Endothelial cell of umbilical vein (primary cell): ENCODE measurements around the gene LGR6. TPM values are rescaled to one million over a fixed set of nuclear protein-coding genes. Genes with fewer than 3 reads are reported as not detected.

Source experiments
- BruUV-seq: library from RNA; stranded (reverse); fragments of 400-500 nt; replicated peaks from 2 replicates; lab custom pipeline; 2021; lab: Mats Ljungman, UMichigan
- CTCF ChIA-PET: fragments of 300-600, 350-600 bp; sonication (Branson Sonifier 250); formaldehyde crosslinking; loops from one replicate; lab custom pipeline; 2021; ENCODE audit warnings: antibody characterized with exemption, inconsistent platforms; lab: Charles Lee
- POLR2A ChIA-PET: fragments of 300-600, 350-600 bp; sonication (Branson Sonifier 250); formaldehyde crosslinking; loops from one replicate; lab custom pipeline; 2021; ENCODE audit warnings: antibody characterized with exemption, inconsistent platforms; lab: Charles Lee
- DNase-seq: peaks from one replicate; pipeline ENCODE4 v3.0.0-alpha.2; 2011; ENCODE audit warnings: low read depth, low spot score
- FAIRE-seq: peaks from 2 replicates; lab custom pipeline; 2011; peaks lifted over from hg19 to GRCh38; lab: Jason Lieb, UNC
- H2AFZ ChIP-seq: 2 replicates; pipeline ENCODE4 v1.6.0; 2012; ENCODE audit warnings: low read depth, low read length, control low read depth, inconsistent platforms
- H3K27ac ChIP-seq: 2 replicates; pipeline ENCODE4 v1.5.1; 2011; ENCODE audit warnings: low read depth, mild to moderate bottlenecking, control low read depth, low read length, moderate library complexity; ENCODE audit not compliant: insufficient read depth
- H3K27me3 ChIP-seq, 2 experiments: 2 replicates each; pipeline versions ENCODE4 v1.6.0 to v1.6.1; 2011; ENCODE audit warnings: low read length in 2 of 2, mixed read lengths in 1 of 2; ENCODE audit not compliant: control insufficient read depth in 2 of 2, insufficient read depth in 2 of 2
- H3K36me3 ChIP-seq, 2 experiments: 2 replicates in 1 of 2; 3 replicates in 1 of 2; pipeline ENCODE4 v1.5.1; 2011; ENCODE audit warnings: low read length in 2 of 2, mild to moderate bottlenecking in 1 of 2, moderate library complexity in 1 of 2; ENCODE audit not compliant: control insufficient read depth in 2 of 2, insufficient read depth in 2 of 2; ENCODE audit errors: extremely low read depth in 1 of 2
- H3K4me1 ChIP-seq: 3 replicates; pipeline ENCODE4 v1.5.1; 2011; ENCODE audit warnings: mild to moderate bottlenecking, low read length; ENCODE audit not compliant: control insufficient read depth, insufficient read depth; ENCODE audit errors: extremely low read depth
- H3K4me2 ChIP-seq: 2 replicates; pipeline ENCODE4 v1.6.1; 2011; ENCODE audit warnings: low read length, control low read depth, mixed read lengths; ENCODE audit not compliant: insufficient read depth
- H3K4me3 ChIP-seq, 3 experiments: fragments of 200-600 bp in 1 of 3; sonication (generic), shearing (Covaris generic) in 1 of 3; replicated peaks in 1 of 3; 2 replicates each; pipeline ENCODE4 v1.5.1; 2011 to 2016; ENCODE audit warnings: control low read depth in 3 of 3, low read length in 3 of 3, mild to moderate bottlenecking in 2 of 3, inconsistent platforms in 1 of 3, low read depth in 1 of 3, moderate library complexity in 1 of 3; ENCODE audit not compliant: insufficient read depth in 1 of 3
- H3K79me2 ChIP-seq: 2 replicates; pipeline ENCODE4 v1.6.0; 2012; ENCODE audit warnings: low read length, inconsistent platforms; ENCODE audit not compliant: control insufficient read depth, insufficient read depth
- H3K9ac ChIP-seq: replicated peaks from 2 replicates; pipeline ENCODE3; 2011; ENCODE audit warnings: low read length, control low read depth; ENCODE audit not compliant: insufficient read depth; ENCODE audit errors: extremely low read depth
- H3K9me1 ChIP-seq: replicated peaks from 3 replicates; pipeline ENCODE4 v1.6.0; 2011; ENCODE audit warnings: mild to moderate bottlenecking, low read length; ENCODE audit not compliant: control insufficient read depth, insufficient read depth; ENCODE audit errors: extremely low read depth
- H3K9me3 ChIP-seq: replicated peaks from 2 replicates; pipeline ENCODE4 v1.5.1; 2012; ENCODE audit warnings: low read length, inconsistent platforms; ENCODE audit not compliant: control insufficient read depth, insufficient read depth
- H4K20me1 ChIP-seq: replicated peaks from 2 replicates; pipeline ENCODE3; 2011; ENCODE audit warnings: mild to moderate bottlenecking, low read length; ENCODE audit not compliant: control insufficient read depth, insufficient read depth; ENCODE audit errors: extremely low read depth
- GATA2 ChIP-seq: IDR thresholded peaks from 2 replicates; pipeline ENCODE4 v1.7.0; 2011; ENCODE audit warnings: low read depth, mild to moderate bottlenecking, moderate library complexity, mixed read lengths, low read length; ENCODE audit not compliant: insufficient read length, insufficient read depth
- MYC ChIP-seq: IDR thresholded peaks from one replicate; pipeline ENCODE4 v1.6.1; 2011; ENCODE audit warnings: mild to moderate bottlenecking, low read depth, low read length
- dilution Hi-C: fragments of 300-500 bp; cut with MboI; formaldehyde crosslinking; loops from one replicate; pipeline ENCODE4 v1.15.0; 2019; ENCODE audit warnings: low sequenced_read_pairs; ENCODE audit not compliant: extremely low pct_ligation_motif_present
- intact Hi-C: fragments of 100-400 bp; cut with micrococcal nuclease; formaldehyde crosslinking; loops from one replicate; pipeline ENCODE4 v1.10.0; 2022
- polyA plus RNA-seq, 4 experiments: library from polyadenylated mRNA; depleted of rRNA in 3 of 4; stranded (reverse) in 3 of 4; unstranded in 1 of 4; fragments of >200 nt; gene quantifications; 2 replicates each; pipeline versions ENCODE4 v1.2.1 to v1.2.3, GENCODE V29; 2011 to 2012; ENCODE audit warnings: missing spikeins in 1 of 4
- total RNA-seq: library from RNA; stranded (reverse); gene quantifications from 2 replicates; pipeline ENCODE4 v1.2.3, GENCODE V29; 2021
- TF ChIP-seq, protein P1 (sequence below), 2 donors: IDR thresholded peaks; 1 replicate in 1 of 2; 2 replicates in 1 of 2; pipeline ENCODE4 v1.5.1; 2011; ENCODE audit warnings: low read length in 2 of 2, mild to moderate bottlenecking in 2 of 2, moderate library complexity in 2 of 2, control low read depth in 1 of 2, inconsistent platforms in 1 of 2, low read depth in 1 of 2; ENCODE audit not compliant: insufficient read depth in 1 of 2; ENCODE audit errors: extremely low read depth in 1 of 2

The LGR6 gene
- total and polyA plus RNA-seq, 2 donors (not counting 3 experiments of a cell fraction or from before 2014, with no cell fraction given), result not detected

DNA sequence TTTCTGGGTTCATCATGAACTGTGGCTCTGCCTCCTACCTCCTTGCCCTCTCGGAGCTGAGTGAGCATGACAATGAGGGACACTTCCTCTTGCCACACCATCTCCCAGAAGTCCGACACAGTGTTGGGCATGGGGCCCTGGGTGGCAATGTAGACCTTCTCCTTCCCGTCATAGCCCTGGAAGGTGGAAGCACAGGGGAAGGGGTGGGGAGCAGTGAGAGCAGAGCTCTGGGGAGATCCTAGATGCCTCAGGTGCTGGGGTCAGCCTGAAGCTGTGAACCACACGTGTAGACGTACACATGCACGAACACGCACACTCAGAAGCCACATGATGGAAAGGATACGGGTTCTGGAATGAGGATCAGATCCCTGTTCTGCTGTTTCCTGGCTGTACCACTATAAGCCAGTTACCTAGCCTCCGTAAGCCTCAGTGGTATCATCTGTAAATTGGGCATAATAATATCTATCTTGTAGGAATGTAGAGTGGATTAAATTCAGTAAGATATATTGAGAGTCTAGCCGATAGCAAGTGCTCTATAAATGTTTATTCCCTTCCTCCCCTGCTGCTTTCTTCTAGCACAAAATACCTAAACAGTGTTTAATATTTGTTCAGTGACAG lies 39.3 kb upstream of the LGR6 start:
- TF ChIP-seq MYC, result no peak
- TF ChIP-seq, protein P1, sequence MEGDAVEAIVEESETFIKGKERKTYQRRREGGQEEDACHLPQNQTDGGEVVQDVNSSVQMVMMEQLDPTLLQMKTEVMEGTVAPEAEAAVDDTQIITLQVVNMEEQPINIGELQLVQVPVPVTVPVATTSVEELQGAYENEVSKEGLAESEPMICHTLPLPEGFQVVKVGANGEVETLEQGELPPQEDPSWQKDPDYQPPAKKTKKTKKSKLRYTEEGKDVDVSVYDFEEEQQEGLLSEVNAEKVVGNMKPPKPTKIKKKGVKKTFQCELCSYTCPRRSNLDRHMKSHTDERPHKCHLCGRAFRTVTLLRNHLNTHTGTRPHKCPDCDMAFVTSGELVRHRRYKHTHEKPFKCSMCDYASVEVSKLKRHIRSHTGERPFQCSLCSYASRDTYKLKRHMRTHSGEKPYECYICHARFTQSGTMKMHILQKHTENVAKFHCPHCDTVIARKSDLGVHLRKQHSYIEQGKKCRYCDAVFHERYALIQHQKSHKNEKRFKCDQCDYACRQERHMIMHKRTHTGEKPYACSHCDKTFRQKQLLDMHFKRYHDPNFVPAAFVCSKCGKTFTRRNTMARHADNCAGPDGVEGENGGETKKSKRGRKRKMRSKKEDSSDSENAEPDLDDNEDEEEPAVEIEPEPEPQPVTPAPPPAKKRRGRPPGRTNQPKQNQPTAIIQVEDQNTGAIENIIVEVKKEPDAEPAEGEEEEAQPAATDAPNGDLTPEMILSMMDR (IDR thresholded peaks at IDR 0.05; ENCODE audit: extremely low read depth in 1 of 2, insufficient read depth in 1 of 2, low read depth in 1 of 2, low read length in 2 of 2), result no peak
- TF ChIP-seq GATA2, result no peak
- Histone ChIP-seq H3K27ac (no peak overlapping the region), H3K4me2 (no peak overlapping the region), H3K9me3 (no peaks in the 10 kb centered on the region), H3K9ac (no peak overlapping the region), H3K4me1 (peaks cover 11% of the 10 kb centered on the region), H3K4me3 (no peak overlapping the region), H4K20me1 (no peaks in the 10 kb centered on the region), H3K27me3 (no peaks in the 10 kb centered on the region), H3K36me3 (no peaks in the 10 kb centered on the region), H2AFZ (no peak overlapping the region), H3K79me2 (no peaks in the 10 kb centered on the region), H3K9me1 (no peaks in the 10 kb centered on the region)
- DNase-seq (no peak), FAIRE-seq (no peak)
- BruUV-seq, result no TSS peak
- dilution Hi-C loops, result no loop called here
- POLR2A ChIA-PET, result no interaction called here
- intact Hi-C loops, result no loop called here
- CTCF ChIA-PET, result interaction anchor here (0.8 to 2.5 kb wide), 16 partner anchors 8 to 42 kb away, joined by 3 to 24 read pairs (median 4); partner anchors contain the start of gene ARL8A
